C4-2B (cell line): ENCODE results near the gene LRRK2.
"Not testable (repeated sequence)": the region's sequence is repeated elsewhere in the genome, so short reads cannot be mapped to it uniquely, and the experiment has no call there.

Source experiments
- H3K27ac ChIP-seq: fragments of 450-650 bp; 2 replicates; pipeline ENCODE4 v1.5.1; 2017
- CTCF ChIP-seq: fragments of 450-650 bp; conservative IDR thresholded peaks from 2 replicates; pipeline ENCODE4 v1.5.1; 2017; ENCODE audit warnings: mild to moderate bottlenecking
- ZFX ChIP-seq: fragments of 450-650 bp; IDR thresholded peaks from 2 replicates; pipeline ENCODE4 v1.6.1; 2017

Gene LRRK2

DNA sequence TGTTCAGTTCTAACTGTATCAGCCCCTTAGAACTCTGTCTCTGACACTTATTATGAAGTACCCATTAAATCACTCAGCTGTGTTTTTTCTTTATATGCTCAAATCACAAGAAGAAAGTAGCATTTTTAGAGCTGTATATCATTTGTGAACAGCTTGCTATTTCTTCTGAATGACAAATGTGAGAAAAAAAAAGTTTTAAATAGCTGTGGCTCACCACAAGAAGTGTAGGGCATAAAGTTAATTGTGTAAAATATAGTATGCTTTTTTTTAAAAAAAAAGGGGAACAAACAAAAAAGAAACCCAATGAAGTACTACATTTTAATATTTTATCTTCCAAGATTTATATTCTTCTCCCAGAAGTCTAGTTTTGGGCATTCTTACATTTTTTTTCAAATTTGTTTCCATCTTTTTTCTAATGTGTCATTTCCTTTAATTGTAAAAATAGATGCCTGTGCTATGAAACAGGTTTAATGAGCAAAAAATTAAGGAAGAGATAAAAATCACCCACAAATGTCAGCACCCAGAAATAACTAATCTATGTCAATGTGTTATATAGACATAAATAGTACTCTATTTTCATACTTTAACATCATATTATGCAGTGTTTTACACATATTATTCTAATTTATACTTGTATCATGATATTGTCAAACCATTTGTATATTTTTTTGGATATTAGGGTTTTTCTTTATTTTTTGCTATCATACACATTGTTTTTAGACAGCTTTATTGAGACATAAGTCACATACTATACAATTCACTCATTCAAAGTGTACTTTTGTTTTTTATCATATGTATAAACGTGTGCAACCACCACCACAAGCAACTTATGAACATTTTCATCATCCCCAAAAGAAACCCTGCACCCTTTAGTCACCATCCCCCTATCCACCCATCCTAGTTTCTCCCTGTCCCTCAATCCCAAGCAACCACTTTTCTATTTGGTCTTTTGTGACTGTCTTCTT, 22.4 kb upstream of the LRRK2 start:
- TF ChIP-seq ZFX (no peak), CTCF (no peak)
- no peak overlapping the region for H3K27ac ChIP-seq

DNA sequence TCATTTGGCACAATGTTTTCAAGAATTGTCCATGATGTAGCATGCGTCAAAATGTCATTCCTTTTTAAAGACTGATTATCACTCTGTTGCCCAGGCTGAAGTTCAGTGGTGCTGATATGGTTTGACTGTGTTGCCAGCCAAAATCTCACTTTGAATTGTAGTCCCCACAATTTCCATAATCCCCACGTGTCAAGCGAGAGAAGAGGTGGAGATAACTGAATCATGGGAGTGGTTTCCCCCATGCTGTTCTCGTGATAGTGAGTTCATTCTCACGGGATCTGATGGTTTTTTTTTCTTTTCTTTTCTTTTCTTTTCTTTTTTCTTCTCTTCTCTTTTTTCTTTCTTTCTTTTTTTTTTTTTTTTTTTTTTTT, 21.8 kb upstream of the LRRK2 start:
- H3K27ac ChIP-seq: no peak overlapping the region
- TF ChIP-seq CTCF (no peak), ZFX (no peak)

- no peak overlapping the region for H3K27ac ChIP-seq
- no peak for TF ChIP-seq CTCF
- TF ChIP-seq ZFX: no peak
Observed at GRCh38 chr12:40204337-40204736, 20.5 kb upstream of the LRRK2 start.

DNA sequence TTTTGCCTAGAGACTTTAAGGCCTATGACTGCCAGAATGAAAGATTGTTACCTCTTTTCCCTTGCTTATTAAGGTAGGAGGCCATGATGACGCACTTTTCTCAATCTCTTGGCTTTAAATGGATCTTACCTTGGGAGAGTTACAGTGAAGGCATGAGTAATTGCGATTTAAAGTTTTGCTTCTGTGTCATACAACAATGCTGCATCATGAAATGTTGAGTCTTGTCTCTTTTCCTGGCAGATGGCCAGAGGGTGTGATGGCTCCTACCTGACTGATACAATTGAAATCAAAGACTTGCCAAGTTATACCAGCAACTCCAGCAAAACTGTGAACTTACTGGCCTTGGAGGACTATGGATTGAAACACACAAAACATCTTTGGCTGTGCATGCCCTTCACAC, 17.2 kb upstream of the LRRK2 start:
- no peak for TF ChIP-seq ZFX
- TF ChIP-seq CTCF: no peak
- no peak overlapping the region for H3K27ac ChIP-seq

- TF ChIP-seq ZFX (no peak), CTCF (no peak)
- H3K27ac ChIP-seq: no peak overlapping the region
Observed at GRCh38 chr12:40208707-40209446, 15.9 kb upstream of the LRRK2 start.

DNA sequence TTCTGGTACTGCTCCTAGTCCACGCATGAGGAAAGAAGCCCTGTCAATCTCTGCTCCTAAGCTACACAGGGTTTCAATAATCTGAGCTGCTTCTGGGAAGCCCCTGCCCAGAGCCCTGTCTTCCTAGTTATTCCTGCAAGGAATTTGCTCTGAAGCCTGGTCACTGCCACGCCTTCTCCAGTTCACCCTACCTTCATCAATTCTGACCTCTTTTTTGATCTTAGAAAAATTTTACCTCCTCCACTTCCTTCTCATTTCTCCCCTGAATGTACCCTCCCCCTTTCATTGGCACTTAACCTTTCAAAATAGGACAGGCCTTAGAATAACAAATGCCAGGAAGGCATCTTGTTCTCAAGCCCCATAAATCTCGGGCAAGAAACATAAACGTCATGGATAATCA, 14.9 kb upstream of the LRRK2 start:
- TF ChIP-seq CTCF (no peak), ZFX (no peak)
- H3K27ac ChIP-seq: no peak overlapping the region

- H3K27ac ChIP-seq: not testable (repeated sequence)
Observed at GRCh38 chr12:40211186-40211585, 13.6 kb upstream of the LRRK2 start.
